GM19324 (cell line): ENCODE measurements around the gene TMEM132A.
"Not testable (repeated sequence)": the region's sequence is repeated elsewhere in the genome, so short reads cannot be mapped to it uniquely, and the experiment has no call there.

Source experiments
- ATAC-seq: cut with Tn5 transposase; IDR thresholded peaks from one replicate; pipeline ENCODE4 v1.9.1; 2021; ENCODE audit warnings: mild to moderate bottlenecking, moderate library complexity; ENCODE audit not compliant: unreplicated experiment, low FRiP score

The TMEM132A gene

DNA sequence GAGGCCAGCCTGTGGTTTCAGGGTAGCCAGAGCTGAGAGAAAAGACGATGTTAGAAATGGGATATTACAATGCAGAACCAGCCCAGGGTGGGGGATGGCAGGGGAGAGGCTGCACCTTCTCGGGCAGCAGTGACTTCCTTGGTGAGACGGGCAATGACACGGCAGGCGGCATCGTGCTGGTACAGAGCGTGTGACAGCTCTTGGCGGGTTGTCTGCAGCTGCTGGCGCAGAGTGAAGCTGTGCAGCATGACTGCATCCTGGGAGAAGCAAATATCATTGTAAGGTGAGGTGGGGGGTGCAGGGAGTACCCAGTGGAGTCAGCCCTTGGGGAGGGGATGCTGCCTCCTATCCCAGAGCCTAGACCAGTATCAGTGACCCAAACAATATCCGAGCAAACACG lies 21.6 kb upstream of the TMEM132A start:
- no peak for ATAC-seq

GRCh38 chr11:60905047-60905446 lies 19.2 kb upstream of the TMEM132A start:
- ATAC-seq, result no peak

DNA sequence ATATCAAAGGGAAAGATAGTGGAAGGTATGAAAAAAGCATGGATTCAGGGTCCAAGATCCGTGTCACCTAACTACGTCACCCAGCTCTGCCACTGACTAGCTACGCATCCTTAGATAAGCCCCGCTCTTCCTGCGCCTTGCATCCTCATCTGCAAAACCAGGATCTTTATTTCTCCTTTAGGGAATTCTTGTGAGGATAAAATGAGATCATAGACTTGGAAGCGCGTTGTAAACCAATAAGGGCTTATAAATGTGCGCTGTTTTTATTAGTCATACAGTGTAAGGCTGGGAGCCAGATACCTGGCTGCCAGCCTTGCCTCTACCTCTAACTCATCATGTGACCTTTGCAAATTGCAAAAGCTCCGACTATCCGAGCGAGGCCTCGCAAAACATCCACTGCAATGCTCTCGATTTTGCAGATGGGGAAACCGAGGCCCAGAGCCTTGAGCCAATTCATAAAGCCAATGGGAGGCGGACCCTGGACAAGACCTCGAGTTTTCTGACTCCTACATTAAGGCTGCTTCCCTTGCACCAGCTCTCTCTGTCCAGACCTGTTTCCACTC lies 18.6 kb upstream of the TMEM132A start:
- no peak for ATAC-seq

GRCh38 chr11:60906132-60906972 lies 17.9 kb upstream of the TMEM132A start, which contains the start of gene PRPF19:
Gene PRPF19 (minus strand): TSS chr11:60906585. CDS start chr11:60906382, 203 bp downstream.
- ATAC-seq, result peak; percentile 84

- no peak for ATAC-seq
Measured at GRCh38 chr11:60908803-60909202, 15.5 kb upstream of the TMEM132A start.

DNA sequence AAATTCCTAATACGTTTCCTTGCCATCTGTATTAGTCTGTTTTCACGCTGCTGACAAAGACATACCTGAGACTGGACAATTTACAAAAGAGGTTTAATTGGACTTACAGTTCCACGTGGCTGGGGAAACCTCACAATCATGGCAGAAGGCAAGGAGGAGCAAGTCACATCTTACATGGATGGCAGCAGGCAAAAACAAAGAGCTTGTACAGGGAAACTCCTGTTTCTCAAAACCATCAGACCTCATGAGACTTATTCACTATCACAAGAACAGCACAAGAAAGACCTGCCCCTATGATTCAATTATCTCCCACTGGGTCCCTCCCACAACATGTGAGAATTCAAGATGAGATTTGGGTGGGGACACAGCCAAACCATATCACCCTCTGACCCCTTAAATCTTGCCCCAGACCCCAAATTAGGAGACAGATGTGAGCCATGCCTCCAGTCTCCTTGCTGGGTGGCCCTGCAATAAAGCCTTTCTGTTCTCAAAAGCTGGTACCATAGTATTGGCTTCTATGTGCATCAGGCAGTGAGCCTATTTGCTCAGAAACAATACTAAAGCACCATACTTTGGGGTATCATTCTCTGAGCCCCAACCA lies 14.5 kb upstream of the TMEM132A start:
- not testable (repeated sequence) for ATAC-seq

DNA sequence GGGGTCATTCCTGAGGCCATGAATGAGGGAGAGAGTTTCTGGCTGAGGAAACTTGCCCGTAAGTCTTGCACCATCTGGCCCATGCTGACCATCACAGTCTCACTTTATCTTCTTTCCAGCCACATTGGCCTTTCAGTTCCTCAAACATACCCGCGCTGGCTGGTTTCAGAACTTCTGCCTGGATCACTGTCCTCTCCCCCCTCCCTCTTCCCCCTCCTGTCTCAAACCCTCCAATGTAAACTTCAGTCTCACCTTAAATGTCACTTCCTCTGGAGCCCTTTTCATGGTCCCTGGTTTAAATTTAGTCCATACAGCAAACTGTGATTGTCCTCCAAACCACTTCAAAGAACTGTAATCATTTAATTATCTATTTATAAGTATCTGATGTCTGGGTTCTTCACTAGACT lies 14.0 kb upstream of the TMEM132A start:
- ATAC-seq, result peak; percentile 35

DNA sequence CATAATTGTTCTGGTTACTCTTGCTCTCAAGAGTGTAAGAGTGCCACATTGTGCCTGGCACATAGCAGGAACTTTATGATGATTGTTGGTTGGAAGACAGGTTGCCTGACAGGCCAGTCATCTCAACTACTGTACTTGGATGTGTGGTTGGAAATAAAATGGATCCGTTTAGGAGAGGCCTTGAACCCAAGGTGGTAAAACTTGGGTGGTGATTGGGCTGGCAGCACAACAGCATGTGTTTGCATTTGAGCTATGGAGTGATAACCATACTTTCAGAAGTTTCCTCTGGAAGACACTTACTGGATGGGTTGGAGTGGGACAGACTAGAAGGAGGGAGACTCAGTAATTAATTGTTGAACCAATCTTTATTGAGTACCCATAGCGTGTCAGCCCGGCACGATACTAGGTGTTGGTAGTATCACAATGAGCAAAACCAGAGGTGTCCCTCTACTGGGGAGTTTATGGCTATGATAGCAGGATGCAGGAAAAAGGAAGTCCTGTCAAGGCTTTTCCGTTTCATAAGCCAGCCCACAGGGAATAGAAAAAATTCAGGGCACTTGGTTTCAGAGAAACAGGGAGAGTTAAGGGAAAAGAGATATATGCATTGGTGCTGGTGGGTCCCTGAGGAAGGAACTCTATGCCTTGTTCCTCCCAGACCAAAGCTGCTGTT lies 13.4 kb upstream of the TMEM132A start:
- no peak for ATAC-seq

GRCh38 chr11:60912223-60912850 lies 11.9 kb upstream of the TMEM132A start:
- ATAC-seq, result no peak

GRCh38 chr11:60912851-60913528 lies 11.3 kb upstream of the TMEM132A start:
- ATAC-seq, result no peak

- peak; percentile 56 for ATAC-seq
Measured at GRCh38 chr11:60913793-60914632, 10.2 kb upstream of the TMEM132A start, which contains the start of gene TMEM109. Gene TMEM109 (plus strand): TSS chr11:60914158. CDS start chr11:60919694, 5,536 bp downstream.

DNA sequence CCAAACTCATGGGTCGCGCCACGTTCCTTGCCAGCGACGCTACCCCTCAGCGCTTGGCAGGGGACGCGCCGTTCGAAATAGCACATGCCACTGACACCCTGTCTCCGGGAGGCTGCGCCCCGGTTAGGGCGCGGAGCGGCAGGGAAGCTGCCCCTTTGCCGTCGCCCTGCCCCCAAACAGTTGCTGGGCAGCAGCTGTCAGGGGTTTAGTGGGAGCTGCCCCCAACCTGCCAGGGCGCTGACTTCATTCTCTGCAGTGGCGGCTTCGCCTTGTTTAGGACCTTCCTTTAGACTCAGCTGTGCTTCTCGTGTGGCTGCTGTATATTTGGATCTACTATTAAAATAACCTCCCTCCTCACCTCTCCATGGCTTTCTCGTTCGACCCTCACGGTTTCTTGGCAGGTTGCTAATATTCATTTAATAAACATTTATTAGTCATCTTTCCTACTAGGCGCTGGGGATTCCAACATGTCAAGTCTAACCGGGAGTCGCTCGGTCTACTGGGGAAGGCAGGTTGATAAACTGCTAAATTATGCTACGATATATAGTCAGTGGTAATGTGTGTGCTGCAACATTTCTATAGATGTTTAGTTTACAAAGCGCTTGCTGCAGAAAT lies 9.5 kb upstream of the TMEM132A start:
- no peak for ATAC-seq

GRCh38 chr11:60915248-60915914 lies 8.9 kb upstream of the TMEM132A start:
- peak; percentile 41 for ATAC-seq

DNA sequence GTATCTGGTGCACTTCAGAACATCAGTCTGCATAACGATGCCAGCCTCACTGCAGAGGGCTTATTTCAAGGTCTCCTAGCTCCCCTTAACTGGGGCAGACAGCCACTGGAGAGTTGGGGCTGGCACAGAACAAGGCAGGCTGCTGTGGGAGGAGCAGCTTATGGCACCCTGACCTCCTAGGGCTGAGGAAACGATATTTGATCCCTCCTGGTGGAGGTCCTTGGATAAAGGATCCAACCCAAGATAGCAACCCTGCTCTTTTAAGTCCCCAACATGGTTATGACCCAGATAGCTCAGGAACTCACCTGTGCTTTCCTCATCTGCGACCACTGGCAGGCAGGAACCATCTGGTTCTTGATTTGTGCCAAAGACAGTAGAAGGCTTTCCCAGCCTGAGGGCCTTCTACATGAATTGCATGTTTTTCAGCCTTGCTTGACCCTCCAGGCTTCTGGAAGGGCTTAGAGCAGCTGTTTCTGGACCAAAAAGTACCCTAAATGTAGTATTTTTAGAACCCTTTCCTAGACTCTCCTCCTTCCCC lies 7.5 kb upstream of the TMEM132A start:
- no peak for ATAC-seq

DNA sequence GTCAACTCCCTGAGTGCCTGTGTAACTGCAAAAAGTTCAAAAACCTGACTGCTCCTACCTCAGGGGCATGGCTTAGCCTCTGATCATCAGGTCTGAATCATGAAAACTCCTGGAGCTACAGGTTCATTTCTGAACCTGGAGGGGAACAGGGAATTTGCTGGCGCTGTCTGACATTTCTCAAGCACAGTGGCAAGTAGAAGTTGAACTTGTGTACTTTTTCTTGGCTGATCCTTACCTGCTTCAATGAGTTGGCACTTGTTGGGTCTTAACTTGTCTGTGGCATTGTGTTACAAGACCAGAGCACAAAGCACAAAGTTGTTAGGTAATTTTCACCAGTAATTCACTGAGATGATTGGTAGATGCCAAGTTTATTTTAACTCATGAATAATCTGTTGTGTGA lies 7.0 kb upstream of the TMEM132A start:
- ATAC-seq, result no peak

DNA sequence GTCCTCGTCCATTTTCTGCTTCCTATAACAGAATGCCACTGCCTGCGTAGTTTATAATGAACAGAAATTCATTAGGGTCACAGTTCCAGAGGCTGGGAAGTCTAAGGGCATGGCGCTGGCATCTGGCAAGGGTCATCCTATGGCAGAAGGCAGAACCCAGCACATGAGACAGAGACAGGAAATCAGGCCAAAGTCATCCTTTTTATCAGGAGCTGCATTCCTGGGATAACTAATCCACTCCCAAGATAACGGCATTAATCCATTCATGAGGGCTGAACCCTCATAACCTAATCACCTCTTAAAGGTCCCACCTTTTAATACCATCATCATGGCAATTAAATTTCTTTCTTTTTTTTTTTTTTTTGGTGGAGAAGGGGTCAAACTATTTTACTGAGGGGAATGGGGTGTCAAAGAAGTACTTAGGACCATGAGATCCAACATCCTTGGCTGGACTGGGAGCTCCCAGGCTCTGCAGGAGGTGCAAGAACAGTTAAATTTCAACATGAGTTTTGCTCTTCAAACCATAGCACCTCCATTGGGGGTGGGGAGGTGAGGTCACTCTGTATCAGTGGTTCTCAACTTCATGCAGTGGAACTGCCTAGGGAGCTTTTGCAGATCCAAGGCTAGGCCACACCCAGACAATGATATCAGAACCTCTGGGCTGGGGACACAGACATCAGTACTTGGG lies 5.9 kb upstream of the TMEM132A start:
- ATAC-seq, result no peak

GRCh38 chr11:60918939-60919265 lies 5.4 kb upstream of the TMEM132A start:
- ATAC-seq, result no peak
